HepG2 (cell line): Measurements from ENCODE around the gene GPX2.

Experiments
- CTCF ChIP-seq: sonication (generic); formaldehyde crosslinking; IDR thresholded peaks from 2 replicates; pipeline ENCODE4 v1.5.0; 2020; ENCODE audit warnings: mild to moderate bottlenecking, missing genetic modification reagents, moderate library complexity
- POLR2A ChIP-seq, 2 experiments: IDR thresholded peaks; 2 replicates each; pipeline ENCODE4 v1.6.1; 2011; ENCODE audit warnings: low read depth in 2 of 2, low read length in 2 of 2, mild to moderate bottlenecking in 1 of 2, moderate library complexity in 1 of 2; ENCODE audit not compliant: insufficient read depth in 1 of 2
- TRAFD1 ChIP-seq: sonication (generic); formaldehyde crosslinking; IDR thresholded peaks from 2 replicates; pipeline ENCODE4 v1.5.1; 2020; ENCODE audit warnings: missing genetic modification reagents, mild to moderate bottlenecking, borderline replicate concordance
- ZBTB7A ChIP-seq: sonication (generic); formaldehyde crosslinking; IDR thresholded peaks from 2 replicates; pipeline ENCODE4 v1.8.0; 2022; ENCODE audit warnings: mild to moderate bottlenecking, missing genetic modification reagents

- TF ChIP-seq POLR2A (IDR thresholded peaks at IDR 0.05; ENCODE audit: insufficient read depth in 1 of 2, low read depth in 2 of 2, low read length in 2 of 2) (peak; percentile 80 to 86), CTCF (CRISPR knock-in tag) (peak; percentile 96), ZBTB7A (CRISPR knock-in tag) (no peak), TRAFD1 (no peak)
These were observed 44.3 kb upstream of the GPX2 start, which contains the start of gene FNTB for GRCh38 chr14:64986648-64987437.
